Activated B cell treated with CpG ODN at 0.5 μM for 24 hours (primary cell): Measurements from ENCODE around the gene SCN8A. TPM values are rescaled to one million over a fixed set of nuclear protein-coding genes. Genes with fewer than 3 reads are reported as not detected.
A peak's percentile ranks its signal among the peaks of the same experiment; 100 is the strongest.

Source experiments
- ATAC-seq: fragments of 200-7000 bp; cut with Tn5 transposase; one replicate; pipeline ENCODE4 v1.10.0; 2021; ENCODE audit warnings: low read depth, mild to moderate bottlenecking, moderate library complexity
- CTCF ChIA-PET: fragments of 350-600 bp; sonication (Branson Sonifier 250); formaldehyde crosslinking; loops from one replicate; lab custom pipeline; 2021; ENCODE audit warnings: antibody characterized with exemption; lab: Charles Lee
- POLR2A ChIA-PET: fragments of 350-600 bp; sonication (Branson Sonifier 250); formaldehyde crosslinking; loops from one replicate; lab custom pipeline; 2021; ENCODE audit warnings: antibody characterized with exemption; lab: Charles Lee
- DNase-seq: peaks from one replicate; pipeline ENCODE4 v3.0.0; 2022
- H3K27ac Mint-ChIP-seq: one replicate; pipeline ENCODE4 v1.8.0; 2020; ENCODE audit warnings: mixed read lengths
- H3K27me3 Mint-ChIP-seq: one replicate; pipeline ENCODE4 v1.8.0; 2021; ENCODE audit warnings: mixed read lengths
- H3K36me3 Mint-ChIP-seq: one replicate; pipeline ENCODE4 v1.8.0; 2021; ENCODE audit warnings: low read depth, mixed read lengths
- H3K4me1 Mint-ChIP-seq: one replicate; pipeline ENCODE4 v1.8.0; 2021; ENCODE audit warnings: mixed read lengths
- H3K4me3 Mint-ChIP-seq: one replicate; pipeline ENCODE4 v1.8.0; 2020; ENCODE audit warnings: mild to moderate bottlenecking, mixed read lengths
- H3K9me3 Mint-ChIP-seq: one replicate; pipeline ENCODE4 v1.8.0; 2020; ENCODE audit warnings: mixed read lengths
- intact Hi-C: fragments of 100-400 bp; cut with micrococcal nuclease; formaldehyde crosslinking; loops from one replicate; pipeline ENCODE4 v1.15.1; 2024
- total RNA-seq: library from RNA; stranded (reverse); gene quantifications from 2 replicates; pipeline ENCODE4 v1.2.3, GENCODE V29; 2022
- TF ChIP-seq, protein P1 (sequence below): fragments of 200-600 bp; IDR thresholded peaks from one replicate; pipeline ENCODE4 v1.8.0; 2022; ENCODE audit warnings: antibody characterized with exemption, mild to moderate bottlenecking

The SCN8A gene
- total RNA-seq, 1 donor from 2014 or later = 0.86 TPM

DNA sequence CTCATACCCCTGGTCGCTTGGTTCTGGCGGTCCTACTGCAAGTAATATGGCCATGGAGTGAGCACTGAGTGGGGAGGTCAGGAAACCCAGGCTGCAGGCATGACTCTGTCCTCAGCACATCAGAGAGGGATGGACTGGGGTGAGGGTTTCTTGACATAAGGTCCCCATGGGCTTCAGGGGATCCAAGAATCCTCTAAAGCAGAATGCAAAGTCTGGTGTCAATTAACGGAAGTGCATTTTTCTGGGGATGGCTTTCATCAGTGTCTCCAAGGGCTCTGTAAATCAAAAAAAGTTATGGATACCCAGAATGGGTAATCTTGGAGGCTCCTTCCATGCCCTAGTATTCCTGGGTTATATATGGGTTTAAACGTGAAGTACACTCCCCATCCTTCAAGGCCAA lies 253.8 kb downstream of the SCN8A start:
- no peaks in the 10 kb centered on the region for H3K36me3 Mint-ChIP-seq
- peaks cover 46% of the 10 kb centered on the region for H3K27me3 Mint-ChIP-seq
- H3K27ac Mint-ChIP-seq = no peak overlapping the region
- no peak overlapping the region for H3K4me3 Mint-ChIP-seq
- POLR2A ChIA-PET = no interaction called here
- TF ChIP-seq, protein P1, sequence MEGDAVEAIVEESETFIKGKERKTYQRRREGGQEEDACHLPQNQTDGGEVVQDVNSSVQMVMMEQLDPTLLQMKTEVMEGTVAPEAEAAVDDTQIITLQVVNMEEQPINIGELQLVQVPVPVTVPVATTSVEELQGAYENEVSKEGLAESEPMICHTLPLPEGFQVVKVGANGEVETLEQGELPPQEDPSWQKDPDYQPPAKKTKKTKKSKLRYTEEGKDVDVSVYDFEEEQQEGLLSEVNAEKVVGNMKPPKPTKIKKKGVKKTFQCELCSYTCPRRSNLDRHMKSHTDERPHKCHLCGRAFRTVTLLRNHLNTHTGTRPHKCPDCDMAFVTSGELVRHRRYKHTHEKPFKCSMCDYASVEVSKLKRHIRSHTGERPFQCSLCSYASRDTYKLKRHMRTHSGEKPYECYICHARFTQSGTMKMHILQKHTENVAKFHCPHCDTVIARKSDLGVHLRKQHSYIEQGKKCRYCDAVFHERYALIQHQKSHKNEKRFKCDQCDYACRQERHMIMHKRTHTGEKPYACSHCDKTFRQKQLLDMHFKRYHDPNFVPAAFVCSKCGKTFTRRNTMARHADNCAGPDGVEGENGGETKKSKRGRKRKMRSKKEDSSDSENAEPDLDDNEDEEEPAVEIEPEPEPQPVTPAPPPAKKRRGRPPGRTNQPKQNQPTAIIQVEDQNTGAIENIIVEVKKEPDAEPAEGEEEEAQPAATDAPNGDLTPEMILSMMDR = no peak
- CTCF ChIA-PET = no interaction called here
- DNase-seq = no peak
- ATAC-seq = no peak
- H3K4me1 Mint-ChIP-seq = peaks cover 9% of the 10 kb centered on the region
- no peaks in the 10 kb centered on the region for H3K9me3 Mint-ChIP-seq
- intact Hi-C loops = no loop called here

DNA sequence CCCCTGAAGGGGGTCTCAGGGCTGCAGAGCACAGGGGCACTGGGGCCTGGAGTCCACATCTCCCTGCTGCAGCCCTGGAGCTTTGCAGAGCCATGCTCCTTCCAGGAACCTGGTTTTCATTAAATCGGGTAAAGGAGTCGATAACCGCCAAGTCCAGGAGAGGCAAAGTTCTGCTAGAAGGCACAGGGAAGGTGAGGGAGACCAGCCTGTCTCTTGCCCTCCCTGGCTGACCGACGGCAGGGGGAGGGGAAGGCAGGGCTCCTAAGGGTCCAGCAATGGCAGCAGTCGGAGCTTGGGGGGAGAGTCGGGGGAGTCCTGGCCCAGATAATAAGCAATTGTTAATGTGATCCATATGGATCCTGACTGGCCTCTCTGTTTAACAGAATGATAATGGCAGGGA lies 254.4 kb downstream of the SCN8A start:
- Mint-ChIP-seq H3K36me3 (no peaks in the 10 kb centered on the region), H3K4me3 (no peak overlapping the region), H3K27me3 (peaks cover 44% of the 10 kb centered on the region), H3K9me3 (no peaks in the 10 kb centered on the region), H3K4me1 (peaks cover 9% of the 10 kb centered on the region), H3K27ac (no peak overlapping the region)
- DNase-seq (no peak), ATAC-seq (no peak)
- intact Hi-C loops = no loop called here
- CTCF ChIA-PET = no interaction called here
- POLR2A ChIA-PET = no interaction called here
- TF ChIP-seq, protein P1 = no peak

DNA sequence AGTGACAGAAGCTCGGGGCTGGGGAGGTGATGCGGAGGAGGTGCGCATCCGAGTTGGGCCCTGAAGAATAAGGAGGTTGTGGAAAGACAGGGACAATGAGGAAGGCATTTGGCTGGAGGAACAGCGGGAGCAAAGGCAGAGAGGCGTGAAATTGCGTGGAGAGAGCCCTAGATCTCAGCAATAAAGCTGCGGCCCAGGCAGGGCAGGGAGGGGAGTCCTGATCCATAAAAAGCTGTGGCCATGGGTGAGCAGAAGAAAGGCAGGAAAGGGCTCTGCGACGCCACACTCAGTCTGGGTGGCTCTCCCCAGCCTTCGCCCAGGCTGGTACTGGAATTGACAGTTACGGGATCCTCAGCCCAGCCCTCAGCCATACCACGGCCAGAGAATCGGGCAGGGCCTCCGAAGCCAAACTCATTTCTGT lies 255.2 kb downstream of the SCN8A start:
- Mint-ChIP-seq H3K4me3 (peak overlapping the region; percentile 79), H3K36me3 (no peaks in the 10 kb centered on the region), H3K27ac (no peak overlapping the region), H3K4me1 (peaks cover 11% of the 10 kb centered on the region), H3K27me3 (peaks cover 49% of the 10 kb centered on the region), H3K9me3 (no peaks in the 10 kb centered on the region)
- ATAC-seq (no peak), DNase-seq (no peak)
- CTCF ChIA-PET = no interaction called here
- TF ChIP-seq, protein P1 = no peak
- POLR2A ChIA-PET = no interaction called here
- intact Hi-C loops = no loop called here

DNA sequence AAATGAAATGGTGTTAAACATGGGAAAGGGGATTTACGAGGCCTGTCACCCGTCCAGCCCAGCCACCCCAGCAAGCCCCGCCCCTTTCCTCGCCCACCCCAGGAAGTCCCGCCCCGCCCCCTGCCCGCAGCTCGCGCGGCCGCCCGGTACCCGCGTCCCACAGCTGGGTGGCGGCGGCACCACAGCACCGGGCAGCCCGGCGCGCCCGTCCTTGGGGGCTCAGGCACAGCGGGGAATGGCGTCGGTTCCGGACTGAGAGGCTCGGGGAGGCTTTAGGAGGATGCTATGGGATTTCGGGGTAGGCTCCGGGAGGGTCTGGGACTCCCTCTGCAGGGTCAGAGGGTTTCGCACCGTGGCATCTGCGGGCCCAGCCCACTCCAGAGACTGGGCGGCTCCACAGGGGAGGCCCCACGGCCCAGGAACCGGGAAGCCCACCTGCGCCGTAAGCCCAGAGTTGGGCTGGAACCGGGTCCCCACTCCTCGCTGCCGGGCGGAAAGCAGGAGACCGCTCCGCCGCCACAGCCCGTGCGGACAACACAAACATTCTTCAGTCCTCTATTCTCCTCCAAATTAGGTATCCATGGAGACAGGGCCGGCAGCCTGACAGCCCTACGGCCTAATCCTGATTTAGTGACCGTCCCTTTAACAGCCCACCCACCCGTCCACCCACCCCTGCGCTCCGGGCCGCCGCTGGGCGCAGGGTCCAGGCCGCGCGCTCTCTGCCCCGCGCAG lies 256.0 kb downstream of the SCN8A start:
- Mint-ChIP-seq H3K27ac (no peak overlapping the region), H3K4me3 (peak overlapping the region; percentile 79), H3K9me3 (no peaks in the 10 kb centered on the region), H3K27me3 (peaks cover 51% of the 10 kb centered on the region), H3K36me3 (no peaks in the 10 kb centered on the region), H3K4me1 (peaks cover 15% of the 10 kb centered on the region)
- TF ChIP-seq, protein P1 = no peak
- DNase-seq = peak; percentile 41
- ChIA-PET CTCF (no interaction called here), POLR2A (no interaction called here)
- intact Hi-C loops = no loop called here
- ATAC-seq = peak; percentile 81

DNA sequence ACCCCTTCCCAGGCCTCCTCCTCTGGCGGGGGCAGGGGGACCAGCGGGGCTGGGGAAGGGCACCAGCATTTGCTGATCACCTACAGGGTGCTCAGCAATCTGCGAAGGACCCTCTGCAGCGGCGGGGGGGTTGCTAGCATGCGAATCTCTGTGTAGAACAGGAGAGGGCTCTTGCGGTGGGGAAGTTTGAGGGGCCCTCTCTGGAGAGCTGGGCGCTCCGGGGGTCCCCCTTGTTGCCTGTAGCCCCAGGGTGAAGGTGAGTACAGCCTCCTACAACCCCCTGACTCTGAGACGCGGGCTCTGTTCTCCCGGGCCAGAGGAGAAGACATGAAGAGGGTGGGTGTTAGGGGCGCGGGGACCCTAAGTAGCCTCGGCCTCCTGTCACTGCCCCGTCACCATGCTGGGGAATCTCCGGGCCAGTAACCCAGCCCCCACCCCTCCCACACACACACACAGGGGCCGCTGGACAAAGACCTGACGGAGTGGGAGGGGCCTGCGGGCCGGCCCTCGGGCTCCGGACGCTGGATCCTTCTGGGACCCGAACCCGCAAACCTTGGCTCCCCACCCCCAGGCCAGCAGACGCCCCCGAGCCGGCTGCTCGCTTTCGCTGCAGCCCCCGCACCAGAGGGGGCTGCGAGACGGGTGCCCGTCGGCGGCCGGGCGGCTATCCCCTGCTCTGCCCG lies 256.8 kb downstream of the SCN8A start:
- Mint-ChIP-seq H3K27me3 (peaks cover 53% of the 10 kb centered on the region), H3K36me3 (no peaks in the 10 kb centered on the region), H3K9me3 (no peaks in the 10 kb centered on the region), H3K4me3 (peak overlapping the region; percentile 57), H3K27ac (no peak overlapping the region), H3K4me1 (peaks cover 15% of the 10 kb centered on the region)
- TF ChIP-seq, protein P1 = no peak
- CTCF ChIA-PET = no interaction called here
- intact Hi-C loops = no loop called here
- POLR2A ChIA-PET = no interaction called here
- ATAC-seq (peak; percentile 29), DNase-seq (no peak)
